Thymus (tissue), 11 donors: ENCODE data around the gene IL7R. TPM values are rescaled to one million over a fixed set of nuclear protein-coding genes. Genes with fewer than 3 reads are reported as not detected.
A peak's percentile ranks its signal among the peaks of the same experiment; 100 is the strongest.

Experiments
- DNase-seq, 9 donors: peaks; one replicate each; pipeline ENCODE4 v3.0.0-alpha.2; 2013; ENCODE audit warnings: low spot score in 9 of 9, low read depth in 6 of 9, missing footprints in 1 of 9
- H3K27ac ChIP-seq, 2 donors: one replicate each; pipeline ENCODE4 v1.5.1; 2013; ENCODE audit warnings: control low read depth in 1 of 2, low read depth in 1 of 2, low read length in 1 of 2, mild to moderate bottlenecking in 1 of 2, moderate library complexity in 1 of 2
- H3K27me3 ChIP-seq, 2 donors: one replicate each; pipeline ENCODE4 v1.5.1; 2013; ENCODE audit warnings: low read length in 1 of 2; ENCODE audit not compliant: control insufficient read depth in 2 of 2, insufficient read depth in 1 of 2
- H3K36me3 ChIP-seq, 2 donors: one replicate each; pipeline ENCODE4 v1.5.1; 2013; ENCODE audit warnings: low read length in 1 of 2, mild to moderate bottlenecking in 1 of 2, moderate library complexity in 1 of 2; ENCODE audit not compliant: control insufficient read depth in 2 of 2, insufficient read depth in 2 of 2
- H3K4me1 ChIP-seq, 2 donors: one replicate each; pipeline ENCODE4 v1.5.1; 2013; ENCODE audit warnings: low read length in 2 of 2; ENCODE audit not compliant: control insufficient read depth in 2 of 2, insufficient read depth in 2 of 2
- H3K4me3 ChIP-seq, 2 donors: one replicate each; pipeline ENCODE4 v1.5.1; 2013; ENCODE audit warnings: low read length in 2 of 2, control low read depth in 1 of 2, mild to moderate bottlenecking in 1 of 2
- H3K9me3 ChIP-seq, 2 donors: one replicate each; pipeline ENCODE4 v1.5.1; 2013; ENCODE audit warnings: low read length in 1 of 2, mild to moderate bottlenecking in 1 of 2; ENCODE audit not compliant: control insufficient read depth in 2 of 2, insufficient read depth in 1 of 2
- WGBS: extraction: QIAGEN DNeasy Blood & Tissue Kit; methylation state at CpG from one replicate; pipeline ENCODE4 v1.1.7; 2013; 5-methylcytosine and 5-hydroxymethylcytosine counted together
- polyA plus RNA-seq: library from polyadenylated mRNA; stranded (reverse); fragments of 200-250 nt; gene quantifications from one replicate; pipeline ENCODE4 v1.2.3, GENCODE V29; 2013
- total RNA-seq: library from RNA; stranded (reverse); fragments of 120-200 nt; gene quantifications from one replicate; pipeline ENCODE4 v1.2.4, GENCODE V29; 2013
- donor health status: healthy.

The IL7R gene
- total and polyA plus RNA-seq, 2 donors, result 167 TPM

GRCh38 chr5:35924122-35924949 is 67.6 kb downstream of the IL7R start:
- peak in 1 of 9 donors; percentile 13 for DNase-seq
- peak overlapping the region in 1 of 2 donors; percentile 13 for H3K4me3 ChIP-seq
- H3K27me3 ChIP-seq, result no peaks in the 10 kb centered on the region
- 46% methylated on average over 10 of the region's 10 CpGs for WGBS
- peaks cover 26 to 38% of the 10 kb centered on the region in 2 donors for H3K4me1 ChIP-seq
- H3K27ac ChIP-seq, result peak overlapping the region; percentile 12 to 64
- peaks cover 0 to 6% of the 10 kb centered on the region in 2 donors for H3K36me3 ChIP-seq
- H3K9me3 ChIP-seq, result peaks cover 0 to 12% of the 10 kb centered on the region in 2 donors

- 11% methylated on average over 21 of the region's 21 CpGs for WGBS
- Histone ChIP-seq H3K9me3 (peaks cover 0 to 5% of the 10 kb centered on the region in 2 donors), H3K4me3 (peak overlapping the region in 1 of 2 donors; percentile 3), H3K27me3 (no peaks in the 10 kb centered on the region), H3K27ac (peak overlapping the region in 1 of 2 donors; percentile 64), H3K4me1 (peaks cover 26 to 34% of the 10 kb centered on the region in 2 donors), H3K36me3 (no peaks in the 10 kb centered on the region)
- DNase-seq, result peak; percentile 71 to 95 (median 86)
Observed at GRCh38 chr5:35924950-35925722, 68.4 kb downstream of the IL7R start.

GRCh38 chr5:35926389-35927051 is 69.8 kb downstream of the IL7R start:
- DNase-seq, result peak; percentile 54 to 89 (median 78)
- Histone ChIP-seq H3K27me3 (no peaks in the 10 kb centered on the region), H3K4me1 (peaks cover 22 to 31% of the 10 kb centered on the region in 2 donors), H3K27ac (no peak overlapping the region), H3K9me3 (no peaks in the 10 kb centered on the region), H3K36me3 (no peaks in the 10 kb centered on the region), H3K4me3 (no peak overlapping the region)
- WGBS, result 52% methylated on average over 13 of the region's 13 CpGs

Other genes with a start within 250 kb of the IL7R start
- gene SPEF2, start 239.0 kb upstream of the IL7R start, total RNA-seq, result 5.5 TPM
- gene SPEF2, start 239.0 kb upstream of the IL7R start, polyA plus RNA-seq, result 8.6 TPM
- 4.0 TPM for gene CAPSL, start 81.7 kb downstream of the IL7R start, total RNA-seq
- 2.6 TPM for gene CAPSL, start 81.7 kb downstream of the IL7R start, polyA plus RNA-seq
- gene UGT3A1, start 134.5 kb downstream of the IL7R start, total RNA-seq, result 0.09 TPM
- gene UGT3A1, start 134.5 kb downstream of the IL7R start, polyA plus RNA-seq, result 0.11 TPM
- 6.8 TPM for gene UGT3A2, start 210.0 kb downstream of the IL7R start, total RNA-seq
- 0.30 TPM for gene UGT3A2, start 210.0 kb downstream of the IL7R start, polyA plus RNA-seq